Subcutaneous abdominal adipose tissue (tissue), 5 donors: ENCODE data around the gene CEMIP2.

Experiments
- H3K27ac ChIP-seq: one replicate; pipeline ENCODE4 v1.7.0; 2013; ENCODE audit warnings: low read depth, mild to moderate bottlenecking, inconsistent platforms, low read length, moderate library complexity
- H3K27me3 ChIP-seq, 5 donors: one replicate each; pipeline ENCODE4 v1.7.0; 2013; ENCODE audit warnings: low read length in 5 of 5, inconsistent platforms in 1 of 5; ENCODE audit not compliant: control insufficient read depth in 5 of 5, insufficient read depth in 4 of 5
- H3K36me3 ChIP-seq, 5 donors: one replicate each; pipeline ENCODE4 v1.7.0; 2013; ENCODE audit warnings: low read length in 5 of 5; ENCODE audit not compliant: control insufficient read depth in 5 of 5, insufficient read depth in 5 of 5
- H3K4me1 ChIP-seq, 5 donors: one replicate each; pipeline ENCODE4 v1.7.0; 2013; ENCODE audit warnings: low read length in 5 of 5, mild to moderate bottlenecking in 3 of 5, moderate library complexity in 1 of 5; ENCODE audit not compliant: control insufficient read depth in 5 of 5, insufficient read depth in 5 of 5
- H3K4me3 ChIP-seq, 5 donors: one replicate each; pipeline ENCODE4 v1.7.0; 2013; ENCODE audit warnings: low read length in 5 of 5, low read depth in 1 of 5
- H3K9ac ChIP-seq, 5 donors: one replicate each; pipeline ENCODE4 v1.7.0; 2013; ENCODE audit warnings: low read length in 5 of 5, mild to moderate bottlenecking in 4 of 5, moderate library complexity in 3 of 5
- H3K9me3 ChIP-seq, 5 donors: one replicate each; pipeline ENCODE4 v1.7.0; 2013; ENCODE audit warnings: low read length in 5 of 5; ENCODE audit not compliant: control insufficient read depth in 5 of 5
- donor health status: healthy.
- donor health status: healthy.
- donor health status: healthy.
- donor health status: healthy.
- donor health status: healthy.

Gene CEMIP2

DNA sequence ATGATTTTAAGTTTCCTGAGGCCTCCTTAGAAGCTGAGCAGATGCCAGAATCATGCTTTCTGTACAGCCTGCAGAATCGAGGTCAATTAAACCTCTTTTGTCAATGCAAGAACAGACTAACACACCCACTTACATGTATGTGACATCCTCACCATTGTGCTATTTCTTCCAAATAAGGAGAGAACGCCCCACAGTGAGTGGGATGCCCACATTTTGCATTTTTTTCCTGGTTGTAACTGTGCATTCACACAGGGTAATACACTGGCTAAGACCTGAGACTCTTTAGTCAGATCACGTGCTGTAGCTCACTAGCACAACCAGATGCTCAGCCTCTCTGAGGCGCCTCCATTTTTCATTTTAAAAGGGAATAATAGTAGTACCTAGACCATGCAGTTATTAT, 4.4 kb upstream of the CEMIP2 start:
- Histone ChIP-seq H3K27me3 (peaks cover 0 to 2% (median 0%) of the 10 kb centered on the region in 5 donors), H3K36me3 (no peaks in the 10 kb centered on the region), H3K4me3 (no peak overlapping the region), H3K9me3 (no peaks in the 10 kb centered on the region), H3K27ac (no peak overlapping the region), H3K9ac (no peak overlapping the region), H3K4me1 (peaks cover 2 to 16% (median 12%) of the 10 kb centered on the region in 5 donors)

DNA sequence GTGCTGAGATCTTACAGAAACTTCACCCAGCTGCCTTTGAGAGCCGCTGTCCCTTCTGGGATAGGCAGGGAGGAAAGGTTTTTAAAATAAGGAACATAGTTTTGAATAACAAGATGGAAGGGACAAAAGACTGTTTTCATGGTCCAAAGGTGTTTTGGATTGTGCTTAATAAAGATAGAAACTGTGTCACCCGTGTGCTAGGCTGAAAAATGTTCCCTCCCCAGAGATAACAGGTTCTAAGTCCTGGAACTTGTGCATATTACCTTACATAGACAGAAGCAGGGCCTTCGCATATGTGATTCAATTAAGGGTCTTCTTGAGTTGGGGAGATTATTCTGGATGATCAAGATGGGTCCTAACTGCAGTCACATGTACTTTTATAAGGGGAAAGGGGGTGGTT, 1.9 kb upstream of the CEMIP2 start:
- H3K27ac ChIP-seq, result peak overlapping the region; percentile 84
- no peaks in the 10 kb centered on the region for H3K36me3 ChIP-seq
- peaks cover 0 to 2% (median 0%) of the 10 kb centered on the region in 5 donors for H3K27me3 ChIP-seq
- no peaks in the 10 kb centered on the region for H3K9me3 ChIP-seq
- H3K4me1 ChIP-seq, result peaks cover 2 to 40% (median 35%) of the 10 kb centered on the region in 5 donors
- no peak overlapping the region for H3K4me3 ChIP-seq
- peak overlapping the region in 2 of 5 donors; percentile 8 to 69 for H3K9ac ChIP-seq

- Histone ChIP-seq H3K27ac (peak overlapping the region; percentile 84), H3K36me3 (no peaks in the 10 kb centered on the region), H3K4me1 (peaks cover 2 to 47% (median 42%) of the 10 kb centered on the region in 5 donors), H3K4me3 (peak overlapping the region; percentile 67 to 94 (median 79)), H3K9ac (peak overlapping the region; percentile 63 to 87 (median 69)), H3K27me3 (peaks cover 0 to 2% (median 0%) of the 10 kb centered on the region in 5 donors), H3K9me3 (no peaks in the 10 kb centered on the region)
Observed at GRCh38 chr9:71769175-71770161, 1.2 kb upstream of the CEMIP2 start.

DNA sequence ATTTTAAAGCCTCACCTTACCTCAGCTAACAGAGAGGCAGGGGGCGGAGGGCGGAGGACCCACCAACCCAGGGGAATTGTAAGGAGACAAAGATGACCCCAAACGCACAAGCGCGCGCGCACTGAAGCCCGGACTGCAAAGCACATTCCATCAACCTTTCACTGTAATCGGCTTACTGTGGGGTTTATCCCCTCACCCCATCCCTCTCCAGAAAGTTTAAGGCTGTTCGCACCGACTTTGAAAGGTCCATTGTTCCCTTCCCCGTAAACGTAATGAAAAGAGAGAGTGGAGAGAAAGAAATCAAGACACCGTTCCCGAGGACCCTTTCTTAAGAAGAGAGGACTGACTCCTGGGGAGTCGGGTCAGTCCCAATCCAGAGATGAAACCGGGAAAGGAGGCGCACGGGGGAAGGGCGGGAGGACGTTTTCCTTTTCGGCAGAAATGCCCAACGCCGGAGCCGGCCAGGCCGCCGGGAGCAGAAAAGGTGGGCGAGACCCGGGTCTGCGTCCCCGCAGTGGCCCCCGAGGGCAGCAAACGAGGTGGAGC, 464 bp downstream of the CEMIP2 start:
- Histone ChIP-seq H3K27me3 (peaks cover 0 to 2% (median 0%) of the 10 kb centered on the region in 5 donors), H3K27ac (peak overlapping the region; percentile 84), H3K9ac (peak overlapping the region; percentile 71 to 91 (median 89)), H3K9me3 (no peaks in the 10 kb centered on the region), H3K4me1 (peaks cover 2 to 63% (median 58%) of the 10 kb centered on the region in 5 donors), H3K36me3 (no peaks in the 10 kb centered on the region), H3K4me3 (peak overlapping the region; percentile 87 to 94 (median 94))

DNA sequence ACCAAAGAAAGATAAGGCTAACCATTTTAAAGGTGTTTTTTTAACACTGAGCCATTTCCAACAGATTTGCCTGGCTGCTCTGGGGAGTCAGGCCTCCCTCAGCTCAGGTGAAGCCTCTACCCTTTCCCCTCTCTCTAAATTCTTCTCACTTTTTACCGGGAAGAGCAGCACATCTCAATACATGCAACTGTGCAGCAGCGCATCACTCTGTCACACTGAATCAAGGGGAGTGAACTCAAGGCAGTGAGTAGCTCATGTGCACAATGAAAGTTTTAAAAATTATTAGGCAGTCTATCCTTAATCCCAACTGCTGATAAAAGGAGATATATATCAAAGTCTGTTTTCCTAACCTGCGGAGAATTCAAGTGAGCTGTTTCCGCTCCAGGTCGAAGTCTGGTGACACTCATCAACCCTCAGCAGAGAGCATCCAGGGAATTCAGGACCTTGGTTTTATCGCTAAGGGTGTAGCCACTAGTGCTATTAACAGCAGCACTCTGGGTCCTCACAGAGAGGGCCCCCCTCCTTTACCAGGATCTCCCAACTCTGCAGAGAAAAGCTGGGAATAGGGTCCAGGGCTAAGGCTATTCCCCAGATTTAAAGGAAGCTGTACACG, 1.0 kb downstream of the CEMIP2 start:
- peak overlapping the region; percentile 87 to 94 (median 94) for H3K4me3 ChIP-seq
- peak overlapping the region; percentile 71 to 91 (median 89) for H3K9ac ChIP-seq
- H3K27me3 ChIP-seq, result peaks cover 0 to 2% (median 0%) of the 10 kb centered on the region in 5 donors
- peak overlapping the region; percentile 84 for H3K27ac ChIP-seq
- H3K36me3 ChIP-seq, result no peaks in the 10 kb centered on the region
- H3K9me3 ChIP-seq, result no peaks in the 10 kb centered on the region
- peaks cover 2 to 64% (median 61%) of the 10 kb centered on the region in 5 donors for H3K4me1 ChIP-seq

DNA sequence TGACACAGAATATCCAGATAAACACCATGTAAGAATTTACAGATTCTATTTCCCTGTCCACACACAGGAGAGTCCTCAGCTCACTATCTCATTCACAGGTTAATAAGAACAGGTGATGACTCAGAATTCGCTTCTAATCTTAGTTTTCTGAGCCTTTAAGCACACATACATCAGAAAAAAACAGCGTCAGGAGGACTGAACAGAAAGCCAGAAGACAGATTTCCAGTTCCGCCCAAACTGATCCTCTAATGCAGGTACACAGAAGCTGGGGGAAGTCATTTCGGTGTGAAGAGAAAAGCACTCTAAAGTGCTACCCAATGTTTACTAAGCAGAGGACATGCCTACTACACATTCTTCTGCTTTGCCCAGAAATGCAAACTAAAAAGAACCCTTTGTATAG, 1.6 kb downstream of the CEMIP2 start:
- peaks cover 2 to 66% (median 61%) of the 10 kb centered on the region in 5 donors for H3K4me1 ChIP-seq
- no peaks in the 10 kb centered on the region for H3K9me3 ChIP-seq
- H3K27ac ChIP-seq, result peak overlapping the region; percentile 84
- peak overlapping the region; percentile 87 to 94 (median 94) for H3K4me3 ChIP-seq
- no peaks in the 10 kb centered on the region for H3K27me3 ChIP-seq
- peak overlapping the region in 4 of 5 donors; percentile 7 to 90 (median 28) for H3K9ac ChIP-seq
- no peaks in the 10 kb centered on the region for H3K36me3 ChIP-seq

GRCh38 chr9:71765693-71766092, 2.6 kb downstream of the CEMIP2 start:
- Histone ChIP-seq H3K9ac (peak overlapping the region in 2 of 5 donors; percentile 7 to 26), H3K4me1 (peaks cover 2 to 72% (median 67%) of the 10 kb centered on the region in 5 donors), H3K4me3 (peak overlapping the region; percentile 45 to 94 (median 87)), H3K27ac (no peak overlapping the region), H3K36me3 (no peaks in the 10 kb centered on the region), H3K9me3 (no peaks in the 10 kb centered on the region), H3K27me3 (no peaks in the 10 kb centered on the region)

DNA sequence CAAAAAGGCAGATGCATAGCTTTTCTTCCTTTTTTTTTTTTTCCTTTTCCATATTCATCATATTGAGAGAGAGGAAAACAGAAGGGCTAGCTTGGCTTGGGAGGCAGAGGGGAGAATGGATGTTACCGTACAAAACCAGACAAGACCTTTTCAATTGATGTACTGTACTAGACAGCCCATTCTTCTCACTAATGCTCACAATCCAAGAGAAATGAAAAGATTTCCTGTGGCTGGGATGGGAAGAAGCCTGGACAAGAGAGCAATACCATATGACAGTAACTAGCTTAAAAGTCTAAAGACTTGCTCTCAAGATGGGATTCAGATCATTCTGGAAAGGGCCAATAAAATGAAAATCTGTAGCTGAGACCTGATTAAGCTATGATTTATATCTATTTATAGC, 3.4 kb downstream of the CEMIP2 start:
- Histone ChIP-seq H3K4me1 (peaks cover 2 to 75% (median 67%) of the 10 kb centered on the region in 5 donors), H3K27ac (peak overlapping the region; percentile 45), H3K27me3 (no peaks in the 10 kb centered on the region), H3K9ac (peak overlapping the region in 1 of 5 donors; percentile 26), H3K36me3 (no peaks in the 10 kb centered on the region), H3K4me3 (peak overlapping the region in 4 of 5 donors; percentile 12 to 88 (median 73)), H3K9me3 (no peaks in the 10 kb centered on the region)

- peak overlapping the region; percentile 45 for H3K27ac ChIP-seq
- no peaks in the 10 kb centered on the region for H3K36me3 ChIP-seq
- H3K9ac ChIP-seq, result peak overlapping the region in 1 of 5 donors; percentile 61
- no peaks in the 10 kb centered on the region for H3K27me3 ChIP-seq
- peaks cover 2 to 71% (median 63%) of the 10 kb centered on the region in 5 donors for H3K4me1 ChIP-seq
- H3K9me3 ChIP-seq, result no peaks in the 10 kb centered on the region
- H3K4me3 ChIP-seq, result peak overlapping the region in 3 of 5 donors; percentile 12 to 88 (median 59)
Observed at GRCh38 chr9:71764463-71764862, 3.9 kb downstream of the CEMIP2 start.
